ENCODE data around the gene CASZ1. TPM values are rescaled to one million over a fixed set of nuclear protein-coding genes. Genes with fewer than 3 reads are reported as not detected.
A peak's percentile ranks its signal among the peaks of the same experiment; 100 is the strongest.

The CASZ1 gene
- total RNA-seq, result 26.1 TPM

- Histone ChIP-seq H3K9ac (ENCODE audit: low read depth in 1 of 3, low read length in 3 of 3) (peak within 1 kb of the TSS; percentile 99 to 100 (median 99)), H3K9me3 (ENCODE audit: control insufficient read depth in 3 of 3, low read length in 3 of 3) (no peaks in the 10 kb centered on the region), H3K4me3 (ENCODE audit: low read length in 3 of 3) (peak within 1 kb of the TSS; percentile 87 to 91 (median 88)), H3K27me3 (ENCODE audit: control insufficient read depth in 3 of 3, insufficient read depth in 3 of 3, low read length in 3 of 3) (no peaks in the 10 kb centered on the region), H3K4me1 (ENCODE audit: control insufficient read depth in 3 of 3, insufficient read depth in 3 of 3, low read length in 3 of 3) (peaks cover 12 to 14% (median 13%) of the 10 kb centered on the region in 3 donors), H3K36me3 (ENCODE audit: control insufficient read depth in 3 of 3, insufficient read depth in 3 of 3, low read length in 3 of 3) (no peaks in the 10 kb centered on the region), H3K27ac (ENCODE audit: low read depth, low read length) (peak within 1 kb of the TSS; percentile 100)
Observed at GRCh38 chr1:10796029-10796944, at the start of gene CASZ1. CASZ1 (minus strand) TSS chr1:10796646; CDS start chr1:10693889, 102,757 bp downstream.

GRCh38 chr1:10843697-10844096, 47.3 kb upstream of the CASZ1 start:
- no peaks in the 10 kb centered on the region for H3K27me3 ChIP-seq (ENCODE audit: control insufficient read depth in 3 of 3, insufficient read depth in 3 of 3, low read length in 3 of 3)
- no peaks in the 10 kb centered on the region for H3K36me3 ChIP-seq (ENCODE audit: control insufficient read depth in 3 of 3, insufficient read depth in 3 of 3, low read length in 3 of 3)
- H3K4me1 ChIP-seq (ENCODE audit: control insufficient read depth in 3 of 3, insufficient read depth in 3 of 3, low read length in 3 of 3), result peaks cover 6 to 11% (median 9%) of the 10 kb centered on the region in 3 donors
- H3K9ac ChIP-seq (ENCODE audit: low read depth in 1 of 3, low read length in 3 of 3), result no peak overlapping the region
- H3K4me3 ChIP-seq (ENCODE audit: low read length in 3 of 3), result no peak overlapping the region
- no peak overlapping the region for H3K27ac ChIP-seq (ENCODE audit: low read depth, low read length)
- peaks cover 0 to 3% (median 0%) of the 10 kb centered on the region in 3 donors for H3K9me3 ChIP-seq (ENCODE audit: control insufficient read depth in 3 of 3, low read length in 3 of 3)

- Histone ChIP-seq H3K4me3 (ENCODE audit: low read length in 3 of 3) (peak overlapping the region in 2 of 3 donors; percentile 24 to 41), H3K4me1 (ENCODE audit: control insufficient read depth in 3 of 3, insufficient read depth in 3 of 3, low read length in 3 of 3) (peaks cover 9 to 11% (median 9%) of the 10 kb centered on the region in 3 donors), H3K9me3 (ENCODE audit: control insufficient read depth in 3 of 3, low read length in 3 of 3) (peaks cover 0 to 3% (median 0%) of the 10 kb centered on the region in 3 donors), H3K27me3 (ENCODE audit: control insufficient read depth in 3 of 3, insufficient read depth in 3 of 3, low read length in 3 of 3) (peaks cover 0 to 5% (median 2%) of the 10 kb centered on the region in 3 donors), H3K36me3 (ENCODE audit: control insufficient read depth in 3 of 3, insufficient read depth in 3 of 3, low read length in 3 of 3) (no peaks in the 10 kb centered on the region), H3K27ac (ENCODE audit: low read depth, low read length) (peak overlapping the region; percentile 13), H3K9ac (ENCODE audit: low read depth in 1 of 3, low read length in 3 of 3) (peak overlapping the region in 1 of 3 donors; percentile 54)
Observed at GRCh38 chr1:10841118-10841517, 44.7 kb upstream of the CASZ1 start.

- Histone ChIP-seq H3K4me3 (ENCODE audit: low read length in 3 of 3) (no peak overlapping the region), H3K27me3 (ENCODE audit: control insufficient read depth in 3 of 3, insufficient read depth in 3 of 3, low read length in 3 of 3) (peaks cover 0 to 12% (median 4%) of the 10 kb centered on the region in 3 donors), H3K4me1 (ENCODE audit: control insufficient read depth in 3 of 3, insufficient read depth in 3 of 3, low read length in 3 of 3) (peaks cover 9 to 11% (median 9%) of the 10 kb centered on the region in 3 donors), H3K27ac (ENCODE audit: low read depth, low read length) (no peak overlapping the region), H3K9me3 (ENCODE audit: control insufficient read depth in 3 of 3, low read length in 3 of 3) (peaks cover 0 to 3% (median 0%) of the 10 kb centered on the region in 3 donors), H3K9ac (ENCODE audit: low read depth in 1 of 3, low read length in 3 of 3) (no peak overlapping the region), H3K36me3 (ENCODE audit: control insufficient read depth in 3 of 3, insufficient read depth in 3 of 3, low read length in 3 of 3) (no peaks in the 10 kb centered on the region)
Observed at GRCh38 chr1:10839188-10839770, 42.8 kb upstream of the CASZ1 start.

- H3K9me3 ChIP-seq (ENCODE audit: control insufficient read depth in 3 of 3, low read length in 3 of 3), result peaks cover 0 to 2% (median 0%) of the 10 kb centered on the region in 3 donors
- no peak overlapping the region for H3K9ac ChIP-seq (ENCODE audit: low read depth in 1 of 3, low read length in 3 of 3)
- H3K4me1 ChIP-seq (ENCODE audit: control insufficient read depth in 3 of 3, insufficient read depth in 3 of 3, low read length in 3 of 3), result peaks cover 9 to 11% (median 9%) of the 10 kb centered on the region in 3 donors
- peaks cover 0 to 12% (median 4%) of the 10 kb centered on the region in 3 donors for H3K27me3 ChIP-seq (ENCODE audit: control insufficient read depth in 3 of 3, insufficient read depth in 3 of 3, low read length in 3 of 3)
- H3K4me3 ChIP-seq (ENCODE audit: low read length in 3 of 3), result no peak overlapping the region
- no peaks in the 10 kb centered on the region for H3K36me3 ChIP-seq (ENCODE audit: control insufficient read depth in 3 of 3, insufficient read depth in 3 of 3, low read length in 3 of 3)
- no peak overlapping the region for H3K27ac ChIP-seq (ENCODE audit: low read depth, low read length)
Observed at GRCh38 chr1:10838541-10838940, 42.1 kb upstream of the CASZ1 start.

- peaks cover 0 to 12% (median 4%) of the 10 kb centered on the region in 3 donors for H3K27me3 ChIP-seq (ENCODE audit: control insufficient read depth in 3 of 3, insufficient read depth in 3 of 3, low read length in 3 of 3)
- no peak overlapping the region for H3K9ac ChIP-seq (ENCODE audit: low read depth in 1 of 3, low read length in 3 of 3)
- H3K9me3 ChIP-seq (ENCODE audit: control insufficient read depth in 3 of 3, low read length in 3 of 3), result no peaks in the 10 kb centered on the region
- no peaks in the 10 kb centered on the region for H3K36me3 ChIP-seq (ENCODE audit: control insufficient read depth in 3 of 3, insufficient read depth in 3 of 3, low read length in 3 of 3)
- H3K4me3 ChIP-seq (ENCODE audit: low read length in 3 of 3), result no peak overlapping the region
- H3K4me1 ChIP-seq (ENCODE audit: control insufficient read depth in 3 of 3, insufficient read depth in 3 of 3, low read length in 3 of 3), result peaks cover 12 to 21% (median 15%) of the 10 kb centered on the region in 3 donors
- H3K27ac ChIP-seq (ENCODE audit: low read depth, low read length), result no peak overlapping the region
Observed at GRCh38 chr1:10836726-10837125, 40.3 kb upstream of the CASZ1 start.

GRCh38 chr1:10835822-10836421, 39.5 kb upstream of the CASZ1 start:
- Histone ChIP-seq H3K27me3 (ENCODE audit: control insufficient read depth in 3 of 3, insufficient read depth in 3 of 3, low read length in 3 of 3) (peaks cover 0 to 12% (median 4%) of the 10 kb centered on the region in 3 donors), H3K4me1 (ENCODE audit: control insufficient read depth in 3 of 3, insufficient read depth in 3 of 3, low read length in 3 of 3) (peaks cover 8 to 21% (median 15%) of the 10 kb centered on the region in 3 donors), H3K36me3 (ENCODE audit: control insufficient read depth in 3 of 3, insufficient read depth in 3 of 3, low read length in 3 of 3) (no peaks in the 10 kb centered on the region), H3K9ac (ENCODE audit: low read depth in 1 of 3, low read length in 3 of 3) (peak overlapping the region in 1 of 3 donors; percentile 25), H3K27ac (ENCODE audit: low read depth, low read length) (no peak overlapping the region), H3K9me3 (ENCODE audit: control insufficient read depth in 3 of 3, low read length in 3 of 3) (no peaks in the 10 kb centered on the region), H3K4me3 (ENCODE audit: low read length in 3 of 3) (no peak overlapping the region)

- no peak overlapping the region for H3K4me3 ChIP-seq (ENCODE audit: low read length in 3 of 3)
- no peak overlapping the region for H3K9ac ChIP-seq (ENCODE audit: low read depth in 1 of 3, low read length in 3 of 3)
- H3K4me1 ChIP-seq (ENCODE audit: control insufficient read depth in 3 of 3, insufficient read depth in 3 of 3, low read length in 3 of 3), result peaks cover 6 to 20% (median 17%) of the 10 kb centered on the region in 3 donors
- H3K36me3 ChIP-seq (ENCODE audit: control insufficient read depth in 3 of 3, insufficient read depth in 3 of 3, low read length in 3 of 3), result no peaks in the 10 kb centered on the region
- H3K27me3 ChIP-seq (ENCODE audit: control insufficient read depth in 3 of 3, insufficient read depth in 3 of 3, low read length in 3 of 3), result peaks cover 0 to 12% (median 4%) of the 10 kb centered on the region in 3 donors
- no peaks in the 10 kb centered on the region for H3K9me3 ChIP-seq (ENCODE audit: control insufficient read depth in 3 of 3, low read length in 3 of 3)
- no peak overlapping the region for H3K27ac ChIP-seq (ENCODE audit: low read depth, low read length)
Observed at GRCh38 chr1:10835421-10835820, 39.0 kb upstream of the CASZ1 start.

- no peaks in the 10 kb centered on the region for H3K36me3 ChIP-seq (ENCODE audit: control insufficient read depth in 3 of 3, insufficient read depth in 3 of 3, low read length in 3 of 3)
- H3K9me3 ChIP-seq (ENCODE audit: control insufficient read depth in 3 of 3, low read length in 3 of 3), result no peaks in the 10 kb centered on the region
- H3K4me1 ChIP-seq (ENCODE audit: control insufficient read depth in 3 of 3, insufficient read depth in 3 of 3, low read length in 3 of 3), result peaks cover 6 to 21% (median 17%) of the 10 kb centered on the region in 3 donors
- H3K4me3 ChIP-seq (ENCODE audit: low read length in 3 of 3), result no peak overlapping the region
- H3K27ac ChIP-seq (ENCODE audit: low read depth, low read length), result no peak overlapping the region
- peaks cover 0 to 14% (median 4%) of the 10 kb centered on the region in 3 donors for H3K27me3 ChIP-seq (ENCODE audit: control insufficient read depth in 3 of 3, insufficient read depth in 3 of 3, low read length in 3 of 3)
- H3K9ac ChIP-seq (ENCODE audit: low read depth in 1 of 3, low read length in 3 of 3), result no peak overlapping the region
Observed at GRCh38 chr1:10834770-10835412, 38.4 kb upstream of the CASZ1 start.
